Body of pancreas (tissue), 4 donors: ENCODE results near the gene H2AZ1.

Source experiments
- CTCF ChIP-seq, 7 experiments: fragments of 450-650 bp in 4 of 7; fragments of 200-600 bp in 3 of 7; sonication (generic) in 3 of 7; IDR thresholded peaks; one replicate each; pipeline ENCODE4 v1.5.1; 2016 to 2019; ENCODE audit warnings: antibody characterized with exemption in 7 of 7
- POLR2A ChIP-seq, 3 donors: fragments of 450-650 bp; IDR thresholded peaks; one replicate each; pipeline ENCODE4 v1.6.1; 2016; ENCODE audit warnings: antibody characterized with exemption in 3 of 3, mild to moderate bottlenecking in 2 of 3

- TF ChIP-seq CTCF (IDR thresholded peaks at IDR 0.05): no peak
- no peak for TF ChIP-seq POLR2A (IDR thresholded peaks at IDR 0.05)
Observed at GRCh38 chr4:99917575-99917974, 32.5 kb downstream of the H2AZ1 start.
